AG04450 (cell line): Measurements from ENCODE around the gene PRKAR1B. TPM values are rescaled to one million over a fixed set of nuclear protein-coding genes. Genes with fewer than 3 reads are reported as not detected.

Experiments used
- CTCF ChIA-PET: fragments of 300-600, 350-600 bp; formaldehyde crosslinking; extraction: SDS; loops from one replicate; lab custom pipeline; 2022; ENCODE audit warnings: antibody characterized with exemption, inconsistent platforms; lab: Charles Lee
- POLR2A ChIA-PET: fragments of 350-600 bp; formaldehyde crosslinking; extraction: SDS; loops from one replicate; lab custom pipeline; 2021; ENCODE audit warnings: antibody characterized with exemption, inconsistent platforms; lab: Yijun Ruan, JAX
- DNase-seq: peaks from one replicate; pipeline ENCODE4 v3.0.0-alpha.2; 2011; ENCODE audit warnings: low read depth, low spot score
- H3K27ac ChIP-seq: one replicate; pipeline ENCODE4 v1.5.1; 2012; ENCODE audit warnings: low read depth, low read length, control low read depth
- H3K27me3 ChIP-seq: one replicate; pipeline ENCODE4 v1.6.0; 2012; ENCODE audit warnings: low read length; ENCODE audit not compliant: control insufficient read depth, insufficient read depth
- H3K4me3 ChIP-seq: 2 replicates; pipeline ENCODE4 v1.5.1; 2011; ENCODE audit warnings: mild to moderate bottlenecking, low read depth, low read length, control low read depth
- H3K9me3 ChIP-seq: 2 replicates; pipeline ENCODE4 v1.5.1; 2012; ENCODE audit warnings: low read length; ENCODE audit not compliant: control insufficient read depth, insufficient read depth
- polyA plus RNA-seq: library from polyadenylated mRNA; depleted of rRNA; stranded (reverse); fragments of >200 nt; gene quantifications from 2 replicates; pipeline ENCODE4 v1.2.3, GENCODE V29; 2011
- TF ChIP-seq, protein P1 (sequence below): IDR thresholded peaks from 2 replicates; pipeline ENCODE4 v1.5.1; 2011; ENCODE audit warnings: low read depth, low read length, control low read depth, inconsistent platforms

Gene PRKAR1B
- polyA plus RNA-seq, 1 experiment = 16.1 TPM

DNA sequence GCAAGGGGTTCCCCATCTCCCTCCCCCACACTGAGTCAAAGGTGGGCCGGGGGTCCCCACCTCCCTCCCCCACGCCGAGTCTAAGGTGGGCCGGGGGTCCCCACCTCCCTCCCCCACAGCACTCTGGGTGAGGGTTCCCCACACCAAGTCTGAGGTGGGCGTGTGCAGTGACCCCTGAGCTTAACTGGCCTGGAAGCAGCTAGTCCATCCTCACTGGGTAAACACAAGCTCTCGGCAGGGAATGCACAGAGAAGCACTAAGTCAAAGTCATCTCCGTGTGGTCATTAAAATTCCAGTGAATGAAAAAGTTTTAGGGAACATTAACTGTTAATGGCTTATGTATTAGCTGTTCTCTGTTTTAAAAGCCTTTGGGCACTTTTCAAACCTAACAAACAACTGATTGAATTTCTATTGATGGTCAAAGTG, 43.7 kb upstream of the PRKAR1B start:
- Histone ChIP-seq H3K9me3 (no peaks in the 10 kb centered on the region; the same call in 1 of the 2 replicates), H3K4me3 (no peak overlapping the region), H3K27me3 (no peaks in the 10 kb centered on the region), H3K27ac (no peak overlapping the region)
- no peak for DNase-seq
- ChIA-PET POLR2A (no interaction called here), CTCF (interaction anchor here (1.4 kb wide), 1 partner anchor 449 kb away, joined by 5 read pairs; no protein-coding TSS in a partner anchor)
- TF ChIP-seq, protein P1, sequence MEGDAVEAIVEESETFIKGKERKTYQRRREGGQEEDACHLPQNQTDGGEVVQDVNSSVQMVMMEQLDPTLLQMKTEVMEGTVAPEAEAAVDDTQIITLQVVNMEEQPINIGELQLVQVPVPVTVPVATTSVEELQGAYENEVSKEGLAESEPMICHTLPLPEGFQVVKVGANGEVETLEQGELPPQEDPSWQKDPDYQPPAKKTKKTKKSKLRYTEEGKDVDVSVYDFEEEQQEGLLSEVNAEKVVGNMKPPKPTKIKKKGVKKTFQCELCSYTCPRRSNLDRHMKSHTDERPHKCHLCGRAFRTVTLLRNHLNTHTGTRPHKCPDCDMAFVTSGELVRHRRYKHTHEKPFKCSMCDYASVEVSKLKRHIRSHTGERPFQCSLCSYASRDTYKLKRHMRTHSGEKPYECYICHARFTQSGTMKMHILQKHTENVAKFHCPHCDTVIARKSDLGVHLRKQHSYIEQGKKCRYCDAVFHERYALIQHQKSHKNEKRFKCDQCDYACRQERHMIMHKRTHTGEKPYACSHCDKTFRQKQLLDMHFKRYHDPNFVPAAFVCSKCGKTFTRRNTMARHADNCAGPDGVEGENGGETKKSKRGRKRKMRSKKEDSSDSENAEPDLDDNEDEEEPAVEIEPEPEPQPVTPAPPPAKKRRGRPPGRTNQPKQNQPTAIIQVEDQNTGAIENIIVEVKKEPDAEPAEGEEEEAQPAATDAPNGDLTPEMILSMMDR = no peak

DNA sequence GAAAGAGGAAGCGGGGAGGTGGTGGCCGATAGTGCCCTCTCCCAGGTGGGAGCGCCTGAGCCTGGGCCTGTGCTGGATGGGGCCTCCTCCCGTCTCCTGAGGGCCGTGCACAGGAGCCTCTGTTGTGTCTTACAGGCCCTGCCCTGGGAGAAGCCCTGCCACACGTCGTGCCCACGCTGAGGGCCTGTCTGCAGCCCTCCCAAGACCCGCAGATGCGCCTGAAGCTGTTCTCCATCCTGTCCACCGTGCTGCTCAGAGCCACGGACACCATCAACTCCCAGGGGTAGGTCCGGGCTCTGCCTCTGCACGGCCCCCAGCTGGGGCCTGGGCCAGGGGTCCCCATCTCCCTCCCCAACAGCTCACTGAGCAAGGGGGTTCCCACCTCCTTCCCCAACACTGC, 43.3 kb upstream of the PRKAR1B start:
- Histone ChIP-seq H3K27ac (no peak overlapping the region), H3K27me3 (no peaks in the 10 kb centered on the region), H3K9me3 (no peaks in the 10 kb centered on the region; the same call in 1 of the 2 replicates), H3K4me3 (no peak overlapping the region)
- ChIA-PET CTCF (interaction anchor here (1.4 kb wide), 1 partner anchor 449 kb away, joined by 5 read pairs; no protein-coding TSS in a partner anchor), POLR2A (no interaction called here)
- DNase-seq = no peak
- TF ChIP-seq, protein P1 = no peak

DNA sequence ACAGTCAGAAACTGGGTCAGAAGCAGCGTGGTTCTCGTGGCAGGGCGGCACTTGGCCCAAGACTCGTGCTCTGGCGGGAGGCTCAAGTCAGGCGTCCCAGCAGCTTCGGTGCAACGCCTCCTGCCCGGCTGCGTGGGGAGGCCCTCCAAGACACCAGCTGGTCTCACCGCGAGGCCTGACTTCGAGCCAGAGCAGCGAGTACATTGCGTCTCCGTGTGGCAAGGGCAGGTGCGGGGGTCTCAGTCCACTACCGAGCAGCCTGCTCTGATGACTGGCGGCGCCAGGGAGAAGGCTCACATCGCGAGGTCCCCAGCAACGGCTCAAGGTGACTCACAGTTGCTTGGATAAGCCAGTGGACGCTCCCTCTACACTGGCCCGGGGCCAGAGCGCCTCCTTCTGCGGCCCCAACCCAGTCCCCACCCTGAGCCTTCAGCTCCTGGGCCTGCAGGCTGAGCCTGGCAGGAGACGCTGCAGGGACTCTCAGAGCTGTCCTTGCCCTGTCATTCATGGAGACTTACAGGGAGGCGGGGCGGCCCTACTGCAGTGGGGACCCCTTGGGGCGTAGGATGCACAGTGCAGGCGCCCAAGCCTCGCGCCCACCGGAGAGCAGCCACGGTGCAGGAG, 41.9 kb upstream of the PRKAR1B start:
- ChIA-PET POLR2A (no interaction called here), CTCF (interaction anchor here (0.6 kb wide), 1 partner anchor 507 kb away, joined by 5 read pairs; no protein-coding TSS in a partner anchor)
- Histone ChIP-seq H3K27ac (no peak overlapping the region), H3K4me3 (no peak overlapping the region), H3K9me3 (no peaks in the 10 kb centered on the region; the same call in 1 of the 2 replicates), H3K27me3 (no peaks in the 10 kb centered on the region)
- TF ChIP-seq, protein P1 = peak; percentile 14; the same call in 1 of the 2 replicates
- no peak for DNase-seq

DNA sequence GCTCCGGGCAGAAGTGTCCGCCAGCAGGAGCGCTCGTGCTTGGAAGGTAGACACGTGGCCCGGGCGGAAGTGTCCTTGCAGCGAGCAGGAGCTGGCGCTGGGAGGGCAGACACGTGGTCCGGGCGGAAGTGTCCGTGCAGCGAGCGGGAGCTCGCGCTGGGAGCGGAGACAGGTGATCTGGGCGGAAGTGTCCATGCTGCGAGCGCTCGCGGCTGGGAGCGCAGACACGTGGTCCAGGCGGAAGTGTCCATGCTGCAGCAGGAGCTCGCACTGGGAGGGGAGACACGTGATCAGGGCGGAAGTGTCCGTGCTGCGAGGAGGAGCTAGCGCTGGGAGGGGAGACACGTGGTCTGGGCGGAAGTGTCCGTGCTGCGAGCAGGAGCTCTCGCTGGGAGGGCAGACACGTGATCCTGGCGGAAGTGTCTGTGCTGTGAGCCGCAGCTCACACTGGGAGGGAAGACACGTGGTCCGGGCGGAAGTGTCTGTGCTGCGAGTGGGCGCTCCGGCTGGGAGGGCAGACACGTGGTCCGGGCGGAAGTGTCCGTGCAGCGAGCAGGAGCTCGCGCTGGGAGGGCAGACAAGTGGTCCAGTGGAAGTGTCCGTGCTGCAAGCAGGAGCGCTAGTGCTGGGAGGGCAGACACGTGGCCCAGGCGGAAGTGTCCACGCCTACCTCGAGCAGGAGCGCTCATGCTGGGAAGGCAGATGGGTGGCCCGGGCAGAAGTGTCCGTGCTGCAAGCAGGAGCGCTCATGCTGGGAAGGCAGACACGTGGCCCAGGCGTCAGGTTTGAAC, 41.1 kb upstream of the PRKAR1B start:
- no peak for DNase-seq
- Histone ChIP-seq H3K4me3 (no peak overlapping the region), H3K27me3 (no peaks in the 10 kb centered on the region), H3K27ac (no peak overlapping the region), H3K9me3 (no peaks in the 10 kb centered on the region; the same call in 1 of the 2 replicates)
- TF ChIP-seq, protein P1 = no peak
- CTCF ChIA-PET = no interaction called here
- POLR2A ChIA-PET = no interaction called here

DNA sequence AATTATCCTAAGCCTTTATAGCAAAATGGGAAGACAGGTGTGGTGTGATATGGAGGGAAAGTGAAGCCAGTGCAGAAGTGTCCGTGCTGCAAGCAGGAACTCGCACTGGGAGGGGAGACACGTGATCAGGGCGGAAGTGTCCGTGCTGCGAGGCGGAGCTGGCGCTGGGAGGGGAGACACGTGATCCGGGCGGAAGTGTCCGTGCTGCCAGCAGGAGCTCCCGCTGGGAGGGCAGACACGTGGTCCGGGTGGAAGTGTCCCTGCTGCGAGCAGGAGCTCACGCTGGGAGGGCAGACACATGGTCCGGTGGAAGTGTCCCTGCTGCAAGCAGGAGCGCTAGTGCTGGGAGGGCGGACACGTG, 40.5 kb upstream of the PRKAR1B start:
- Histone ChIP-seq H3K4me3 (no peak overlapping the region), H3K9me3 (no peaks in the 10 kb centered on the region; the same call in 1 of the 2 replicates), H3K27ac (no peak overlapping the region), H3K27me3 (no peaks in the 10 kb centered on the region)
- CTCF ChIA-PET = no interaction called here
- DNase-seq = no peak
- POLR2A ChIA-PET = interaction anchor here (0.7 kb wide), 1 partner anchor 14 kb away, joined by 4 read pairs; no protein-coding TSS in a partner anchor
- TF ChIP-seq, protein P1 = no peak
